DMS114 treated with DMSO at 0.1 percent for 48 hours (cell line): ENCODE data around the gene SH2D4B.

ENCODE experiments used
- DNase-seq: peaks from one replicate; lab custom pipeline; 2025; ENCODE audit not compliant: unreplicated experiment; lab: John Stamatoyannopoulos, UW

The SH2D4B gene

GRCh38 chr10:80503584-80504157, 34.0 kb upstream of the SH2D4B start:
- no peak for DNase-seq

DNA sequence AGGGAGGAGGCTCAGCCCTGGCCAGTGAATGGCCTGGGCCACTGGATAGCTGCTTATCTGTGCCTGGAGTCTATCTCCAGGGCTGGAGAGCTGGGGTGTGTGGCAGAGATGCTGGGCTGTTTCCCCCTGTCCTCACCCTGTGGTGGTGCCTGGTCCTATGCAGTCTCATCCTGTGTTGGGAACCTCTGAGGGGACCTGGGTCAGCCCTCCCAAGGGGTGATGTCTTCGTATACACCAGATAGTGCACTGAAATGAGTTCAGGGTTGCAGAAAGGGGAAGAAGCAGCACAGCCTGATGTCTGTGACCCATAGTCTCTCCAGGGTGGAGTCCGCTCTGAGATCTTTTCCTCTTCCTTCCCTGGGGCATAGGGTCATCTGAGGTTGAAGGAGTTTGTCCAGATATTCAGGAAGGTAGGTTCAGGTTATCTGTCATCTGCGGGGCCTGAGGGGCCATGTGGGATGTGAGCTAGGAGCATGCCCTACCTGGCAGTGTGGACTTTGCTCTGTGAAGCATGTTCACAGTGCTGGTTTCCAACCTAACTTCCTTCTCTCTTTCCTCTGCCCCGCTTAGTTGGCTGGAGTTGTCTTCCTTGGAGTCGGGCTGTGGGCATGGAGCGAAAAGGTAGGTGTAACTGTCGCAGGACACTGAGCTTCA, 33.4 kb upstream of the SH2D4B start:
- no peak for DNase-seq

DNA sequence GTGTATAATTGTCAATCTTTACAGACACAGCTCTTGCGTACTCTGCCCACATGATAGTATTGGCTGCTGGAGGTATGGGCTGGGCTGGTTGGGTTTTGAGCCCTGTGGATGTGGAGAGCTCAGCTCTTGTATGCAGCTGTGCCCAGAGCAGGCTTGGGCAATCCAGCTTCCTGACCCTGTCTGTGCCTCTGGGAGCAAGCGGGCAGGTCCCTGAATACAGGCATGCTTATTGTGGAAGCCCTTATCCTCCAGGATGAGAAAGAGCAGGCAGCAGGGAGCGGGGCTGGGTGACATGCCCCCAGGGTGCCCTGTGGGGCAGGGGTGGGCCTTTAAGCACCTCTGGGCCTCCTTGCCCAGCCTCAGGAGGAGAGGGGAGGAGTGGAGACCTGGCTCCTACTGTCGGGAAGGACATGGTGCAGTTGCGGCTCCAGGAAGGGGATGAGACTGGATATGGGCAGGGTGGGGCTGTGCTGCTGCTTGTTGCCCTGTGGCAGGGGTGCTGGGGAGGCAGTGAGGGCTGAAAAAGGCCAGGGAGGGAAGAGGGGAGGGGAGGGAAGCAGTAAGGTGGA, 32.7 kb upstream of the SH2D4B start:
- DNase-seq: no peak

GRCh38 chr10:80506189-80506575, 31.5 kb upstream of the SH2D4B start:
- DNase-seq: no peak

- no peak for DNase-seq
Observed at GRCh38 chr10:80506836-80507487, 30.7 kb upstream of the SH2D4B start.

- DNase-seq: no peak
Observed at GRCh38 chr10:80509108-80509402, 28.6 kb upstream of the SH2D4B start.

DNA sequence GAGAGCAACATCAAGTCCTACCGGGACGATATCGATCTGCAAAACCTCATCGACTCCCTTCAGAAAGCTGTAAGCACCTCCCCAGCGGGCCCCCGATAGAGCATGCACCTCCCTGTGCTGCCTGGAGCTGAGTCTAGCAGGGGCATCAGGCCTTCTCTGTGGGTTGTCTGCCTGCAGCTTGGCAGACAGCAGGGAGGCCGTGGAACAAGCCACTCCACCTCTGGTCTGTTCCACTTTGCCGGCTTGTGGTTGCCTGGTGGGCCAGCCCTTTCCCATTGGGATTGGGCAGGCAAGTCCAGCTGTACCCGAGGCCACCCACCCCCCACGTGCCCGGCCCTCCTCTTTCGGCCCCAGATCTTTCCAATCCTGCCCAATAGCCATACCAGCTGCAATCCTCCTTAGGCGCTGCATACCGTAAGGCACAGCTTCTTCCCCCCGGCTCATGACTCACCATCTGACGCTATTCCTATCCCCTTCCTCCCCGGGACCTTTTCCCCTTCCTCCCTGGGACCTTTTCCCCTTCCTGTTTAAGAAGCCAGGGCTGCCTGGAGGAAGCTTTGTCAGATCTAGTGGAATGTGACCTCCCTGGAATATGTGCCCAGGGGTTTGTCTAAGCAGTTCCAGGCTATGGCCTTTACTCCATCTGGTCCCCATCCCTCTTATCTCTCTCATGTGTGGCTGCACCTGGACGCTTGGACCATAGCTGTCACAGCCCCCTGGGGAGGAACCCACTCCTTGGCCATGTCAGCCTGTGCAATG, 28.1 kb upstream of the SH2D4B start:
- no peak for DNase-seq

GRCh38 chr10:80512031-80512526, 25.6 kb upstream of the SH2D4B start:
- no peak for DNase-seq

- no peak for DNase-seq
Observed at GRCh38 chr10:80513106-80513505, 24.6 kb upstream of the SH2D4B start.

DNA sequence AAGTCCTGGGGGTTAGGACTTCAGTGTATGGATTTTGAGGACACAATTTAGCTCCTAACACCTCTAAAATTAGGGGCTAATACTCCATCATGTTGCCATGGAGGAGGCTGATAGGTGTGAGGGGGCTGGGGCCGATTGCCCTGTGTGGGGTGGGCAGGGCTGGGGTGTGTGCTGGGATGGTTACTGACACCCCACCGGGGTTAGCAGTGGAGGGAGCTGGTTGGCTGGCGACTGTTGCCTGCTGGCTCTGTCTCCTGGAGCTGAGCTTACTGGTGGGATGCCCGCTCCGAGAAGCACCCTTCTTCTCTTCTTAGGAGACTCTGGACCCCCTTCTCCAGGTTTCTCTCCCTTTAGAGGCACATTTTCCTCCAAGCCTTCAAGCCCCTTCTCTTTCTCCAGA, 22.2 kb upstream of the SH2D4B start:
- DNase-seq: no peak

GRCh38 chr10:80515941-80516340, 21.8 kb upstream of the SH2D4B start:
- DNase-seq: no peak

- no peak for DNase-seq
Observed at GRCh38 chr10:80516506-80517075, 21.1 kb upstream of the SH2D4B start.

DNA sequence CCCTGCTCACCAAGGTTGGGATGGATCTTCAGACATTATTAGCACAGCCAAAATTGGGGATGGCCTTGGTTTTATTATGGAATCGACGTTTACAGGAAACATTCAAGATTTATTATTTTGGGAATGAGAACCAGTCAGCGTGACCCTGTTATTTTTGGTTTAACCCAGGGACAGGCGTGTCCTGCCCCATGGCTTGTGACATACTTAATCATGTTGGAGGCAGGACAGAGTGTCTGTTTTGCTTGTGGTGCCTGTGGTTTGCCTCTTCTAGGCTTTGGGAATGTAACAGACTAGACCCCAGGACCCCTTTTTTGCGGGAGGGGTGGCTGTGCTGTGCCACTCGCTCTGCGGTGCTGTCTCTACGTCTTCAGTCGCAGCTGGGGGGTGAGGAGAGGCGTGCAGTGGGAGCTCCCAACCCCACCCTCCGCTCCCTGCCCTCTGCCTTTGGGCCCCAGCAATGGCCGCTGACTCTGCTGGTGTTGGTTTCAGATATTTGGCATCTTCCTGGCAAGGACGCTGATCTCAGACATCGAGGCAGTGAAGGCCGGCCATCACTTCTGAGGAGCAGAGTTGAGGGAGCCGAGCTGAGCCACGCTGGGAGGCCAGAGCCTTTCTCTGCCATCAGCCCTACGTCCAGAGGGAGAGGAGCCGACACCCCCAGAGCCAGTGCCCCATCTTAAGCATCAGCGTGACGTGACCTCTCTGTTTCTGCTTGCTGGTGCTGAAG, 20.1 kb upstream of the SH2D4B start:
- no peak for DNase-seq

- DNase-seq: no peak
Observed at GRCh38 chr10:80518143-80518806, 19.4 kb upstream of the SH2D4B start.

- no peak for DNase-seq
Observed at GRCh38 chr10:80518807-80519360, 18.8 kb upstream of the SH2D4B start.

DNA sequence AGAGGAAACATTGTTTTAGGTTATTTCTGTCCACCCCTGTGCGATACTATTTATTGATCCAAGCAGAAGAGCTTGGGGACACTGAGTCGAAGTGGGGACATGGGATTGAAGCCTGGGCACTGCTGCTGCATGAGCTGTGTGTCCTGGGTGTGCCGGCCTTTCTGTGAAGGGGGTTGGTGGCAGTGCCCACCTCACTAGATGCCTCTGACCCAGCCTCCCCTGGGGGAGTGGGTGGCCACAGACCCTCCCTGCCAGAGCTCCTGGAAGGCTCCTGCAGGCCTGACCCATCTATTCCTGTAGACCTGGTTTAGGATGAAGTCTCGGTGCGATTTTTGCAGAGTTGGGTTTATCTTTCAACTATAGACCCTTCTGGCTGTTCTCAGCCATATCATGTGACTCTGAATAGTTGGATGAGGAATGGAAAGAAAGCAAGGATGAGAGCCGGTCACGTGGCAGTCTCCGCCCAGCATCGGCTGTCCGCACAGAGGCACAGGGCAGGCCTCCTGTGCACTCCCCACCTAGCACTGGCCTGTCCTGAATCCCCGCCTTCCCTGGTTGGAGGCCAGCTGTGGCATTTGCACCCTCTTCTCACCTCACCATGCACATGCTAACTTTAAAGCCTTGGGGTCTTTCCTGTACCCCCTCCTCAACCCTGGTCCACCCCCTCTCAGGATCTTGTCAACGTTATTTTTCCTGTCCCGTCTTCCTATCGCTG, 17.6 kb upstream of the SH2D4B start:
- DNase-seq: no peak

DNA sequence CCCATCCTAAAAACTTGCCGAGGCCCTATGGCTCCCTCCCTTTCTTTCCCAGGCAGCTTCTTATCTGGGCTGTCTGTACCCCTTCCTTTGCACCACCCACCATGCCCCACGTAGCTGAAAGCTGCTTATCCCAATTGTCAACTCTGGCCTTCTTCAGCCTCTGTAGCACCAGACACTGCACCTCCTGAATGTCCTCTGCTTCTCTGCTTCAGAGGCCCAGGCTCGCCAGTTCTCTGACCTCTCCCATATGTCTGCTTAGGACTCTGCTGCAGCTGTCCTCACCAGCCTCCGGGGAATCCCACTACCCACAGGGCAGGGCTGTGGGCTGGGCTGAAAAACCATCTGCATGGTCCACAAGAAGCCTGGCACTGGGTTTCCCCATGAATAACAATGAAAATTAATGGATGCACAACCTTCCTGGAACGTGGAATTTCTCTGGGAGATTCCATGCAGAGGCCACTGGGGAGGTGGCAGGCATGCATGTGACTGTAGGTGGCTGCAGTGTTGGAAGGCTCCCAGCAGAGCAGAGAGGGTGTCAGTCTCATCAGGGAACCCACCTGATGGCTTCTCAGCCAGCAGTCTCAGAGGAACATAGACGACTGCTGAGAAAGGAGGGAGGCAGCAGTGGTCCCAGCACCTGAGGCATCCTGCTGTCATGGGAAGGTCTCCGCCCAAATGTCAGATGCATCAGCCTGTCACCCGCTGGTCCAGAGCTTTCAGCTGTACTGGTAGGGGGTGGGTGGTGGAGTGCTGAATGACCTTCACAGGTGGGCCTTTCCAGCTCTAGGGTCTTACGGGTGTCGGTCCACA, 16.8 kb upstream of the SH2D4B start:
- DNase-seq: no peak

DNA sequence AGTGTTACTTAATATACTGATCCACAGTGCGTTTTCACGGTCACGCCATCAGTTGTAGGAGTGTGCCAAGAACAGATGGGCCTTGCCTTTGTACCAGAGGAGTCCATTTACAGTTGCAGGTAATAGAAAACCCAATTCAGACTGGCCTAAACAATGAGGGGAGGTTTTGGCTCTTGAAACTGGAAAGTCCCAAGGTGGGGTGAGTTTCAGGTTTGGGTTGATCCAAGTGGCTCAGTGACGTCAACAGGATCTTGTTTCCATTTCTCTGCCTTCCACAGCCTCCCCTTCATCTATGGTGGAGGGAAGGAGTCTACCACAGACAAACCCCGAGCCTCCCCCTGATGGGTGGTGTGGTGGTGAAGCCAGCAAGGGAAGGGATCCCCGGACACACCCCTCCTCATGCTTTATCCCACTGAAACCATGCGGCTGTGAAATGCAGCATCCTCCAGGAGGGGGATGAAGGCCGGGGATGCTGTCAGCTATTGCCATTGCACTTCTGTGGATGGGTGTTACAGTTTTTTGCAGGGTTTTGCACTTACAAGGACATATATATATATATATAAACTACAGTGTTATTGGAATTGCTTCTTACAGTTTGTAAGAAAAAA, 14.8 kb upstream of the SH2D4B start:
- no peak for DNase-seq
